ENCODE results near the gene HTR3B.

HTR3B gene

DNA sequence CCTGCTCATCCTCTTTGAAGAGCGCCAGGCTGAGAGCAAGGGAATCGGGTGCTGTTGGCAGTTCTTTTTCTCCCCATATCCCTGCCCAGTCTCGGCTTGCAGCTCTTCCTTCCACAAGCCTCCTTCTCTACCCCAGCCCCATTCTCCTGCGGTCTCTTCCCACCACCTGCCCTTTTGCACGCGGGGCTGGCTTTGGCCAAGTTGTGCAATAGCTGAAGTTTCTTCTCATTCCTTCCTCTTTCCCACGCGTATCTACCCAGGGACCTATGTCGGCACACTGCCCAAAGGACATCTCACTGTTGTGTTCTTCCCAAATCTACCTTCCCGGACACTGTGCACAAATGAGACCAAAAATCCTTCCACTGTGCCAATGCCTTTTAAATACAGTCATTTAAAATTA, 48.0 kb downstream of the HTR3B start:
- Histone ChIP-seq H3K36me3 (ENCODE audit: control insufficient read depth, low read length) (no peaks in the 10 kb centered on the region), H3K27ac (ENCODE audit: low read depth, low read length) (no peak overlapping the region), H3F3A (ENCODE audit: control insufficient read depth, insufficient read depth) (no peaks in the 10 kb centered on the region), H3K9me2 (replicated peaks; ENCODE audit: control insufficient read depth, low read length) (no peaks in the 10 kb centered on the region), H3K9me3 (ENCODE audit: control insufficient read depth, insufficient read depth, low read length) (no peaks in the 10 kb centered on the region), H4K20me1 (ENCODE audit: control insufficient read depth, insufficient read depth, low read depth, low read length) (no peaks in the 10 kb centered on the region), H3K4me3 (ENCODE audit: low read length) (no peak overlapping the region), H3K4me2 (ENCODE audit: low read length) (no peak overlapping the region), H3K27me3 (ENCODE audit: control insufficient read depth, low read length) (peaks cover 8% of the 10 kb centered on the region; the same call in 1 of the 2 replicates), H3K79me2 (ENCODE audit: control insufficient read depth, low read length) (no peaks in the 10 kb centered on the region), H3K4me1 (ENCODE audit: control insufficient read depth, low read length) (peaks cover 19% of the 10 kb centered on the region)
- TF ChIP-seq EZH2phosphoT487 (IDR thresholded peaks at IDR 0.05; ENCODE audit: borderline replicate concordance, low read length): no peak
- TF ChIP-seq, protein P1, sequence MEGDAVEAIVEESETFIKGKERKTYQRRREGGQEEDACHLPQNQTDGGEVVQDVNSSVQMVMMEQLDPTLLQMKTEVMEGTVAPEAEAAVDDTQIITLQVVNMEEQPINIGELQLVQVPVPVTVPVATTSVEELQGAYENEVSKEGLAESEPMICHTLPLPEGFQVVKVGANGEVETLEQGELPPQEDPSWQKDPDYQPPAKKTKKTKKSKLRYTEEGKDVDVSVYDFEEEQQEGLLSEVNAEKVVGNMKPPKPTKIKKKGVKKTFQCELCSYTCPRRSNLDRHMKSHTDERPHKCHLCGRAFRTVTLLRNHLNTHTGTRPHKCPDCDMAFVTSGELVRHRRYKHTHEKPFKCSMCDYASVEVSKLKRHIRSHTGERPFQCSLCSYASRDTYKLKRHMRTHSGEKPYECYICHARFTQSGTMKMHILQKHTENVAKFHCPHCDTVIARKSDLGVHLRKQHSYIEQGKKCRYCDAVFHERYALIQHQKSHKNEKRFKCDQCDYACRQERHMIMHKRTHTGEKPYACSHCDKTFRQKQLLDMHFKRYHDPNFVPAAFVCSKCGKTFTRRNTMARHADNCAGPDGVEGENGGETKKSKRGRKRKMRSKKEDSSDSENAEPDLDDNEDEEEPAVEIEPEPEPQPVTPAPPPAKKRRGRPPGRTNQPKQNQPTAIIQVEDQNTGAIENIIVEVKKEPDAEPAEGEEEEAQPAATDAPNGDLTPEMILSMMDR (IDR thresholded peaks at IDR 0.05; ENCODE audit: low read depth, low read length, poor library complexity, severe bottlenecking): no peak

DNA sequence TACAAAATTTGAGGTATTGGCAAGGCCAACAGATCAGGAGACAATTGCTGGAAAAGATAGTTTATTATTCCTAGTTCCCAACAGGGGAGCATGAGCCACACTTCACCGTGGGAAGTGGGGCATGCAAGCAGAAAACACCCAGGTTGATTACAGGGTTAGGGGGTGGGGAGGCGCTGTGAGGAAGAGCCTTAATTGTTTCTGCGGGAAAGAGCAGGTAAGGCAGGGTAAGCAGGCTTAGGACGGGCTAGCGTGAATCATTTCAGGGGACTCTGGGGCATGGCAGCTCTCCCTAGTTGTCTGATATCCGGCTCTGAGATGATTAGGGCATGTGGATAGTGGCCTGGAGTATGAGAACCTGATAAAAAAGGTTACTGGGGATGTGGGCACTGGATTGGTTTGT, 49.6 kb downstream of the HTR3B start:
- Histone ChIP-seq H3K4me3 (ENCODE audit: low read length) (no peak overlapping the region), H3F3A (ENCODE audit: control insufficient read depth, insufficient read depth) (no peaks in the 10 kb centered on the region), H3K9me2 (replicated peaks; ENCODE audit: control insufficient read depth, low read length) (no peaks in the 10 kb centered on the region), H3K9me3 (ENCODE audit: control insufficient read depth, insufficient read depth, low read length) (no peaks in the 10 kb centered on the region), H4K20me1 (ENCODE audit: control insufficient read depth, insufficient read depth, low read depth, low read length) (no peaks in the 10 kb centered on the region), H3K4me2 (ENCODE audit: low read length) (no peak overlapping the region), H3K27me3 (ENCODE audit: control insufficient read depth, low read length) (peaks cover 8% of the 10 kb centered on the region; the same call in 1 of the 2 replicates), H3K27ac (ENCODE audit: low read depth, low read length) (no peak overlapping the region), H3K4me1 (ENCODE audit: control insufficient read depth, low read length) (peaks cover 6% of the 10 kb centered on the region), H3K36me3 (ENCODE audit: control insufficient read depth, low read length) (no peaks in the 10 kb centered on the region), H3K79me2 (ENCODE audit: control insufficient read depth, low read length) (no peaks in the 10 kb centered on the region)
- TF ChIP-seq, protein P1 (IDR thresholded peaks at IDR 0.05; ENCODE audit: low read depth, low read length, poor library complexity, severe bottlenecking): no peak
- no peak for TF ChIP-seq EZH2phosphoT487 (IDR thresholded peaks at IDR 0.05; ENCODE audit: borderline replicate concordance, low read length)

DNA sequence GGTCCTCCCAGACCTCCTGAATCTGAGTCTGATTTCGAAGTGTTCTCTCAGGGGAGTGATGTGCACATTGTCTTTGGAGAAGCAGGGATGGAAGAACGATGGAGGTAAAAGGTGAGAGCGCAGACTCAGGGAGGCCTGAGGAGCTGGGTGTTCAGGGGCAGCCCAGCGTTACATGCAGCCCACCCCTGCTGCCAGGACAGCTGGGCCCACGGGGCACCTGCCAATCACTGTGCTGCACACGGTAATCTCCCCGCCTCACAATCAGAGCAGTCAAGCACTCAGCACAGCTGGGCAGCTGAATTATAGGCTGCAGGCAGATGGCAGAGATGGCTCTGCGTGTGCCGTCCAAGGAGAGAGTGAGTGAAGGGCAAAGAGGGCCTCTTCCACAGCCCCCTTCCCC, 52.4 kb downstream of the HTR3B start:
- Histone ChIP-seq H3K4me3 (ENCODE audit: low read length) (no peak overlapping the region), H3K36me3 (ENCODE audit: control insufficient read depth, low read length) (no peaks in the 10 kb centered on the region), H3K9me3 (ENCODE audit: control insufficient read depth, insufficient read depth, low read length) (no peaks in the 10 kb centered on the region), H3K4me2 (ENCODE audit: low read length) (no peak overlapping the region), H3K79me2 (ENCODE audit: control insufficient read depth, low read length) (no peaks in the 10 kb centered on the region), H3K9me2 (replicated peaks; ENCODE audit: control insufficient read depth, low read length) (no peaks in the 10 kb centered on the region), H3K4me1 (ENCODE audit: control insufficient read depth, low read length) (peaks cover 4% of the 10 kb centered on the region; the same call in 1 of the 2 replicates), H3K27ac (ENCODE audit: low read depth, low read length) (no peak overlapping the region), H4K20me1 (ENCODE audit: control insufficient read depth, insufficient read depth, low read depth, low read length) (no peaks in the 10 kb centered on the region), H3F3A (ENCODE audit: control insufficient read depth, insufficient read depth) (no peaks in the 10 kb centered on the region), H3K27me3 (ENCODE audit: control insufficient read depth, low read length) (no peaks in the 10 kb centered on the region)
- no peak for TF ChIP-seq EZH2phosphoT487 (IDR thresholded peaks at IDR 0.05; ENCODE audit: borderline replicate concordance, low read length)
- TF ChIP-seq, protein P1 (IDR thresholded peaks at IDR 0.05; ENCODE audit: low read depth, low read length, poor library complexity, severe bottlenecking): no peak

Data from DOHH2 (cell line).